ENCODE measurements around the gene DDX20.

Gene DDX20

DNA sequence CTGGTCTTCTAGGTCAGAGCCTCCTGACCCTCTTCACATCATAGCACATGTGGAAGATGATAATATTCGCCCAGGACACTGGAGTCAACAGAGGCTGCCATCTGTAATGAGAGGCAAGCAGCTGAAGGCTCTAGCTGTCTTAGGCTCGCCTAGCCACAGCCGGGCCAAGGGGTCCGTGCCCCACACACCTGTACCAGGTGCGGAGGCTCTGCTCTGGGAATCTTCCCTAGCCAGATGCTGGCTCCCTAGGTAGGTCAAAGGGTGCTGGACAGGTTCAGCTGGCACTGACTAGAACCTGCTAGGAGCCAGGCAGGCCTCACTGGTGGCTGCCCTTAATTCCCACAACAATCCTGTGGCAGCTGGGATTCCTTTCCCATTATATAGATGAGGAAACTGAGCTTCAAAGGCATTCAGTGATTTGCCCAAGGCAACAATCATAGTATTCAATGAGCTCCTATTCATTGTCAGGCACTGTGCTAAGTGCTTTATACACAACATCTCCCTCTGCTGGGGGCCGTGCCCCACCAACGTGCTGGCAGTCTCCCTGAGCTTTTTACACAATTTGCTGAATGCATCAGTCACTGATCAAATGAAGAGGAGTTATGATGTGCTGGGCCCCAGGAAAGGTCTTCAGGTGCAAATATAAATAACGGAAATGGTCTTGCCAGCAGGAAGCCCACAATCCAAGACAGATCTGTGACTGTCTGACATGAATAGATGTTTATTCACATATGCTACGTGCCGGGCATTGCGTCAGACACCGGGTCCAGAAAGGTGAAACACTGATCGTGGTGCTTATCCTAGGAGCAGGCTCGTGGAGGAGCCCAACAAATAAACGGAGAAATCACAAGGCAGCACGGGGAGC lies 58.0 kb downstream of the DDX20 start:
- no peak for FAIRE-seq
- no peak for DNase-seq (ENCODE audit: insufficient read length, low spot score)

DNA sequence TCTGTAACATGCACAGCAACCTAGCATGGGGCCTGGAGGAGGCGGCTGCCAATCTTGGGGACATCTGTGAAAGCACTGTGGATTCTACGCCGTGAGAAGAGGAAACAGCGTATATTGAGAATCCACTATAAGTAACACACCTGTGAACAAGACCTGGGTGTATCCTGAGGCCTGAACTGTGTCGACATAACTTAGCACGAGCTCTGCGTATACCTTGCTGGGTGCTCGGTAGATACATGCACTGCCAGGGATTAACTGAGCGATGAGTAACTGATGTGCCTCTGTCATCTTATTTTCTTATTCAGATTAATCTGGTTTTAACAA lies 58.6 kb downstream of the DDX20 start:
- no peak for DNase-seq (ENCODE audit: insufficient read length, low spot score)
- FAIRE-seq: no peak

DNA sequence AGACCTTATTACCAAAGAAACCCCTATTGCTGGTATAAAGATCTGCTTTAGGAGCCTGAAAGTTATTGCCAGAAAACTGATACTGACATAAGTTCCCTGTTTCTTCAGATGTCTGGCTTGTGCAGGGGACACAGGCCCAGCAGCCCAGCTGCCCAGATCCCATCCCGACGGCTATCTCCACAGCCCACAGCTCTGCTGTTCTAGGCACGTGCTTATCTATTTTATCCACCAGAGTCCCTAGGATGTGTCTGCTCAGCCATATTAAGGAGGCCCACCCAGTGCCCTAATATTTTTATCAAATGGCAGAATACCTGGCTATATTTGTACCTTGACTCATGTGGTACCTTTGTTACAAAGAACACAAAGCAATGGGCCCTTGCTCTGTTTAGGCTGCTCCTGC lies 58.9 kb downstream of the DDX20 start:
- DNase-seq (ENCODE audit: insufficient read length, low spot score) (no peak), FAIRE-seq (no peak)
